DND-41 (cell line): ENCODE data around the gene SOX2.

Experiments
- ATAC-seq: fragments of 200-7000 bp; cut with Tn5 transposase; 3 replicates; pipeline ENCODE4 v1.9.1; 2021; ENCODE audit warnings: low read depth; ENCODE audit not compliant: insufficient read depth
- DNase-seq: peaks from one replicate; pipeline ENCODE4 v3.0.0-alpha.2; 2020
- H2AFZ ChIP-seq: 2 replicates; pipeline ENCODE4 v1.6.0; 2012; ENCODE audit warnings: low read depth, low read length
- H3K27ac ChIP-seq: 2 replicates; pipeline ENCODE4 v1.5.1; 2012; ENCODE audit warnings: low read length, inconsistent platforms
- H3K27me3 ChIP-seq: fragments of 200-600 bp; sonication (generic); 2 replicates; pipeline ENCODE4 v1.6.0; 2012; ENCODE audit warnings: low read length, mild to moderate bottlenecking, inconsistent platforms; ENCODE audit not compliant: insufficient read depth, poor library complexity
- H3K36me3 ChIP-seq: 2 replicates; pipeline ENCODE4 v1.5.1; 2012; ENCODE audit warnings: low read length, inconsistent platforms; ENCODE audit not compliant: insufficient read depth
- H3K4me1 ChIP-seq: 2 replicates; pipeline ENCODE4 v1.5.1; 2012; ENCODE audit warnings: mild to moderate bottlenecking, low read length; ENCODE audit not compliant: insufficient read depth
- H3K4me2 ChIP-seq: 2 replicates; pipeline ENCODE4 v1.6.0; 2012; ENCODE audit warnings: mild to moderate bottlenecking, moderate library complexity, low read length, inconsistent platforms; ENCODE audit not compliant: insufficient read depth
- H3K4me3 ChIP-seq, 2 experiments: fragments of 200-600 bp in 1 of 2; shearing (Covaris generic) in 1 of 2; 2 replicates each; pipeline ENCODE4 v1.5.1; 2012 to 2016; ENCODE audit warnings: inconsistent platforms in 2 of 2, low read length in 2 of 2, mild to moderate bottlenecking in 2 of 2, low read depth in 1 of 2, moderate library complexity in 1 of 2
- H3K79me2 ChIP-seq: 2 replicates; pipeline ENCODE4 v1.6.0; 2012; ENCODE audit warnings: low read length, inconsistent platforms; ENCODE audit not compliant: insufficient read depth
- H3K9ac ChIP-seq: 2 replicates; pipeline ENCODE4 v1.6.0; 2012; ENCODE audit warnings: low read depth, mild to moderate bottlenecking, inconsistent platforms, low read length, moderate library complexity
- H3K9me3 ChIP-seq: 2 replicates; pipeline ENCODE4 v1.5.1; 2012; ENCODE audit warnings: low read length, moderate library complexity, mild to moderate bottlenecking, inconsistent platforms; ENCODE audit not compliant: insufficient read depth, severe bottlenecking
- H4K20me1 ChIP-seq: 2 replicates; pipeline ENCODE4 v1.6.0; 2012; ENCODE audit warnings: low read length; ENCODE audit not compliant: insufficient read depth
- CTCF ChIP-seq: IDR thresholded peaks from 2 replicates; pipeline ENCODE4 v1.5.1; 2012; ENCODE audit warnings: borderline replicate concordance, low read length, moderate library complexity, mild to moderate bottlenecking; ENCODE audit not compliant: poor library complexity, severe bottlenecking; ENCODE audit errors: extremely low read depth
- EZH2 ChIP-seq: IDR thresholded peaks from 3 replicates; pipeline ENCODE4 v1.6.1; 2012; ENCODE audit warnings: borderline replicate concordance, low read depth, mild to moderate bottlenecking, moderate library complexity, low read length, inconsistent platforms; ENCODE audit not compliant: severe bottlenecking

SOX2 gene

GRCh38 chr3:181692311-181693145 is 19.2 kb upstream of the SOX2 start:
- ATAC-seq, result no peak
- H3K27me3 ChIP-seq, result peaks cover 4% of the 10 kb centered on the region

GRCh38 chr3:181693280-181693679 is 18.4 kb upstream of the SOX2 start:
- H3K4me2 ChIP-seq, result no peak overlapping the region
- no peak for ATAC-seq
- no peaks in the 10 kb centered on the region for H3K36me3 ChIP-seq
- H3K27ac ChIP-seq, result no peak overlapping the region
- DNase-seq, result no peak
- H3K9me3 ChIP-seq, result no peaks in the 10 kb centered on the region
- no peak overlapping the region for H2AFZ ChIP-seq
- H3K27me3 ChIP-seq, result peaks cover 3% of the 10 kb centered on the region
- no peaks in the 10 kb centered on the region for H3K4me1 ChIP-seq
- no peaks in the 10 kb centered on the region for H3K79me2 ChIP-seq
- no peak overlapping the region for H3K9ac ChIP-seq
- TF ChIP-seq EZH2 (no peak), CTCF (no peak)
- no peaks in the 10 kb centered on the region for H4K20me1 ChIP-seq
- no peak overlapping the region for H3K4me3 ChIP-seq

More at GRCh38 chr3:181692311-181693145, 19.2 kb upstream of the SOX2 start:
- H3K9me3 ChIP-seq, result no peaks in the 10 kb centered on the region
- no peak overlapping the region for H3K9ac ChIP-seq
- no peak overlapping the region for H3K4me3 ChIP-seq
- no peak for DNase-seq
- H3K36me3 ChIP-seq, result no peaks in the 10 kb centered on the region
- H3K4me1 ChIP-seq, result no peaks in the 10 kb centered on the region
- H2AFZ ChIP-seq, result no peak overlapping the region
- no peak overlapping the region for H3K27ac ChIP-seq
- H4K20me1 ChIP-seq, result no peaks in the 10 kb centered on the region
- H3K4me2 ChIP-seq, result no peak overlapping the region
- no peaks in the 10 kb centered on the region for H3K79me2 ChIP-seq
- no peak for TF ChIP-seq CTCF
- TF ChIP-seq EZH2, result no peak

GRCh38 chr3:181694805-181695660 is 16.7 kb upstream of the SOX2 start:
- no peaks in the 10 kb centered on the region for H3K9me3 ChIP-seq
- H3K4me2 ChIP-seq, result no peak overlapping the region
- DNase-seq (no peak), ATAC-seq (no peak)
- no peaks in the 10 kb centered on the region for H3K36me3 ChIP-seq
- TF ChIP-seq CTCF (no peak), EZH2 (no peak)
- H3K79me2 ChIP-seq, result no peaks in the 10 kb centered on the region
- no peaks in the 10 kb centered on the region for H4K20me1 ChIP-seq
- no peaks in the 10 kb centered on the region for H3K4me1 ChIP-seq
- peaks cover 3% of the 10 kb centered on the region for H3K27me3 ChIP-seq
- no peak overlapping the region for H3K4me3 ChIP-seq
- no peak overlapping the region for H2AFZ ChIP-seq
- H3K27ac ChIP-seq, result no peak overlapping the region
- H3K9ac ChIP-seq, result no peak overlapping the region
